ENCODE data around the gene PPP1R2. TPM values are rescaled to one million over a fixed set of nuclear protein-coding genes. Genes with fewer than 3 reads are reported as not detected.

PPP1R2 gene
- total and polyA plus RNA-seq, 2 donors (not counting 3 experiments of a cell fraction or from before 2014, with no cell fraction given), result 19.9 to 37.3 TPM

DNA sequence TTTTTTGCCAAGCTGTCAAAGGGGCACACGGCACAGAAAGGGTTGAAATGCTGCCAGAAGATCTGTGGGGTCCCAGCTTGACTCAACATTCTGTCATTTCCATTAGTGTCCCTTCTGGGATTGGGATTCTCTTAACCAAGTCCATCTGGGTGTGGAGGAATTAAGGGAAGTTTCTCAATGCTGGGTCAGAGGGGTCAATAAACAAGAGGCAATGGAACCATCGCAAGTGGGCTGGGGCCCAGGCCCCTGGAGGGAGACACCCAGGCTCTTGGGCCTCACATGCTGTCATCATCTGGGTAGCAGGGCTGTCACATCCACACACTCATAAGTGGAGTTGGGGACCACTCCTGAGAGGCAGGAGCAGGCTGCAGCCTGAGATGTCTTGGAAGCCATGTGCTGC lies 48.7 kb upstream of the PPP1R2 start:
- no peak overlapping the region for H3K4me3 ChIP-seq (replicated peaks in 1 of 3; ENCODE audit: insufficient read depth in 1 of 3, low read depth in 1 of 3, low read length in 3 of 3)
- H3K9me1 ChIP-seq (replicated peaks; ENCODE audit: control insufficient read depth, extremely low read depth, insufficient read depth, low read length), result no peaks in the 10 kb centered on the region
- H3K79me2 ChIP-seq (ENCODE audit: control insufficient read depth, insufficient read depth, low read length), result no peaks in the 10 kb centered on the region
- H3K36me3 ChIP-seq (ENCODE audit: control insufficient read depth in 2 of 2, extremely low read depth in 1 of 2, insufficient read depth in 2 of 2, low read length in 2 of 2), result no peaks in the 10 kb centered on the region
- H2AFZ ChIP-seq (ENCODE audit: low read depth, low read length), result no peak overlapping the region
- FAIRE-seq, result no peak
- no peak for DNase-seq (ENCODE audit: low read depth, low spot score)
- no peaks in the 10 kb centered on the region for H3K9me3 ChIP-seq (replicated peaks; ENCODE audit: control insufficient read depth, insufficient read depth, low read length)
- no peak overlapping the region for H3K27ac ChIP-seq (ENCODE audit: insufficient read depth, low read depth, low read length)
- no peak overlapping the region for H3K9ac ChIP-seq (replicated peaks; ENCODE audit: extremely low read depth, insufficient read depth, low read length)
- no peaks in the 10 kb centered on the region for H3K4me1 ChIP-seq (ENCODE audit: control insufficient read depth, extremely low read depth, insufficient read depth, low read length)
- peaks cover 6 to 16% of the 10 kb centered on the region in 2 experiments for H3K27me3 ChIP-seq (ENCODE audit: control insufficient read depth in 2 of 2, insufficient read depth in 2 of 2, low read length in 2 of 2)
- no peak for TF ChIP-seq POLR2AphosphoS5 (IDR thresholded peaks at IDR 0.05; ENCODE audit: insufficient read depth, low read depth, low read length)
- TF ChIP-seq, protein P1, sequence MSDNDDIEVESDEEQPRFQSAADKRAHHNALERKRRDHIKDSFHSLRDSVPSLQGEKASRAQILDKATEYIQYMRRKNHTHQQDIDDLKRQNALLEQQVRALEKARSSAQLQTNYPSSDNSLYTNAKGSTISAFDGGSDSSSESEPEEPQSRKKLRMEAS (IDR thresholded peaks at IDR 0.05; ENCODE audit: insufficient read depth, insufficient read length), result no peak
- TF ChIP-seq, protein P2, sequence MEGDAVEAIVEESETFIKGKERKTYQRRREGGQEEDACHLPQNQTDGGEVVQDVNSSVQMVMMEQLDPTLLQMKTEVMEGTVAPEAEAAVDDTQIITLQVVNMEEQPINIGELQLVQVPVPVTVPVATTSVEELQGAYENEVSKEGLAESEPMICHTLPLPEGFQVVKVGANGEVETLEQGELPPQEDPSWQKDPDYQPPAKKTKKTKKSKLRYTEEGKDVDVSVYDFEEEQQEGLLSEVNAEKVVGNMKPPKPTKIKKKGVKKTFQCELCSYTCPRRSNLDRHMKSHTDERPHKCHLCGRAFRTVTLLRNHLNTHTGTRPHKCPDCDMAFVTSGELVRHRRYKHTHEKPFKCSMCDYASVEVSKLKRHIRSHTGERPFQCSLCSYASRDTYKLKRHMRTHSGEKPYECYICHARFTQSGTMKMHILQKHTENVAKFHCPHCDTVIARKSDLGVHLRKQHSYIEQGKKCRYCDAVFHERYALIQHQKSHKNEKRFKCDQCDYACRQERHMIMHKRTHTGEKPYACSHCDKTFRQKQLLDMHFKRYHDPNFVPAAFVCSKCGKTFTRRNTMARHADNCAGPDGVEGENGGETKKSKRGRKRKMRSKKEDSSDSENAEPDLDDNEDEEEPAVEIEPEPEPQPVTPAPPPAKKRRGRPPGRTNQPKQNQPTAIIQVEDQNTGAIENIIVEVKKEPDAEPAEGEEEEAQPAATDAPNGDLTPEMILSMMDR (IDR thresholded peaks at IDR 0.05; ENCODE audit: extremely low read depth in 1 of 2, insufficient read depth in 1 of 2, low read depth in 1 of 2, low read length in 2 of 2), result no peak
- no peak for TF ChIP-seq FOS (IDR thresholded peaks at IDR 0.05; ENCODE audit: borderline replicate concordance, insufficient read depth, low read length)
- TF ChIP-seq POLR2A (IDR thresholded peaks at IDR 0.05; ENCODE audit: low read depth, low read length), result no peak
- TF ChIP-seq GATA2 (IDR thresholded peaks at IDR 0.05; ENCODE audit: insufficient read depth, insufficient read length, low read depth, low read length), result no peak
- no peak for TF ChIP-seq EZH2 (IDR thresholded peaks at IDR 0.05; ENCODE audit: borderline replicate concordance, low read depth, low read length, severe bottlenecking)
- no peak for TF ChIP-seq JUN (IDR thresholded peaks at IDR 0.05; ENCODE audit: borderline replicate concordance, insufficient read depth, insufficient read length, low read depth)
- TF ChIP-seq MYC (IDR thresholded peaks at IDR 0.05; ENCODE audit: low read depth, low read length), result no peak
- no TSS peak for BruUV-seq (replicated peaks)
- no peaks in the 10 kb centered on the region for H4K20me1 ChIP-seq (replicated peaks; ENCODE audit: control insufficient read depth, extremely low read depth, insufficient read depth, low read length)
- intact Hi-C loops (cut with micrococcal nuclease) (no loop called here), dilution Hi-C loops (cut with MboI; ENCODE audit: extremely low pct_ligation_motif_present, low sequenced_read_pairs) (no loop called here)
- H3K4me2 ChIP-seq (ENCODE audit: insufficient read depth, low read length), result no peak overlapping the region
- ChIA-PET CTCF (no interaction called here), POLR2A (no interaction called here)
